Osteocyte (in vitro differentiated cells): ENCODE measurements around the gene RPS6KA1. TPM values are rescaled to one million over a fixed set of nuclear protein-coding genes. Genes with fewer than 3 reads are reported as not detected.

Source experiments
- DNase-seq: peaks from one replicate; pipeline ENCODE4 v3.0.0; 2021; ENCODE audit warnings: mixed read lengths; ENCODE audit not compliant: unreplicated experiment; ENCODE audit errors: extremely low spot score
- H3K27ac Mint-ChIP-seq: one replicate; pipeline ENCODE4 v1.8.0; 2021; ENCODE audit warnings: mild to moderate bottlenecking, mixed read lengths; ENCODE audit not compliant: unreplicated experiment
- H3K27me3 Mint-ChIP-seq: one replicate; pipeline ENCODE4 v1.8.0; 2021; ENCODE audit warnings: mixed read lengths; ENCODE audit not compliant: unreplicated experiment
- H3K36me3 Mint-ChIP-seq: one replicate; pipeline ENCODE4 v1.8.0; 2021; ENCODE audit warnings: mixed read lengths; ENCODE audit not compliant: unreplicated experiment
- H3K4me1 Mint-ChIP-seq: one replicate; pipeline ENCODE4 v1.8.0; 2021; ENCODE audit warnings: mixed read lengths; ENCODE audit not compliant: unreplicated experiment
- H3K4me3 Mint-ChIP-seq: one replicate; pipeline ENCODE4 v1.8.0; 2021; ENCODE audit warnings: mild to moderate bottlenecking, moderate library complexity, mixed read lengths; ENCODE audit not compliant: unreplicated experiment
- H3K9me3 Mint-ChIP-seq: one replicate; pipeline ENCODE4 v1.8.0; 2021; ENCODE audit warnings: mixed read lengths; ENCODE audit not compliant: unreplicated experiment
- CTCF ChIP-seq: fragments of 200-600 bp; sonication (generic); IDR thresholded peaks from 2 replicates; pipeline ENCODE4 v1.5.0; 2021; ENCODE audit warnings: antibody characterized with exemption, mild to moderate bottlenecking, moderate library complexity
- total RNA-seq: library from RNA; stranded (reverse); gene quantifications from 2 replicates; pipeline ENCODE4 v1.2.1, GENCODE V29; 2021

Gene RPS6KA1
- total RNA-seq, 1 donor from 2014 or later, result 4.4 TPM

- Mint-ChIP-seq H3K27me3 (no peaks in the 10 kb centered on the region), H3K9me3 (no peaks in the 10 kb centered on the region), H3K4me3 (no peak overlapping the region), H3K4me1 (peaks cover 2% of the 10 kb centered on the region), H3K36me3 (no peaks in the 10 kb centered on the region), H3K27ac (no peak overlapping the region)
- TF ChIP-seq CTCF, result no peak
- no peak for DNase-seq
These were observed 16.4 kb downstream of the RPS6KA1 start for GRCh38 chr1:26545969-26546323.

- no peak for TF ChIP-seq CTCF
- Mint-ChIP-seq H3K4me3 (no peak overlapping the region), H3K9me3 (no peaks in the 10 kb centered on the region), H3K36me3 (no peaks in the 10 kb centered on the region), H3K27me3 (no peaks in the 10 kb centered on the region), H3K4me1 (peaks cover 2% of the 10 kb centered on the region), H3K27ac (no peak overlapping the region)
- DNase-seq, result no peak
These were observed 16.8 kb downstream of the RPS6KA1 start for GRCh38 chr1:26546375-26546774.

GRCh38 chr1:26546819-26547218 is 17.3 kb downstream of the RPS6KA1 start:
- Mint-ChIP-seq H3K36me3 (no peaks in the 10 kb centered on the region), H3K4me3 (no peak overlapping the region), H3K27me3 (no peaks in the 10 kb centered on the region), H3K4me1 (peaks cover 2% of the 10 kb centered on the region), H3K27ac (no peak overlapping the region), H3K9me3 (no peaks in the 10 kb centered on the region)
- no peak for DNase-seq
- no peak for TF ChIP-seq CTCF

DNA sequence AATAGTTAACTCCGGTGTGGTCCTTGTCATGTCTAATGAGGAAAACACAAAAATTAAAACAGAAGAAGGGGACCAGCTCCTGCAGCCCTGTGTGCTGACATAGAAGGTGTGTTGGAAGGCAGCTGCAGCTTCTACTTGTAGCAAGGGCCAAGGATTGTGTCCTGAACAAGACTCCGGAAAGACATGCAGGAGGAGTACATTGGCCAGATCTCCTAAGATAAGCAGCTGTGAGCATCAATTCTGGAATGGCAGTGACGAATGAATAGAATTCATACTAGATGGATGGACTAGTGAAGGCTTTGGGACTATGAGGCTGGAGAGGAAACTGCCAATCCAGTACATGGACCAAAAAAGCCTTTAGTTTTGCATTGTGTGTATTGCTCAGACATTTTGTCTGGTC is 19.3 kb downstream of the RPS6KA1 start:
- DNase-seq, result no peak
- no peak for TF ChIP-seq CTCF
- Mint-ChIP-seq H3K36me3 (no peaks in the 10 kb centered on the region), H3K9me3 (no peaks in the 10 kb centered on the region), H3K4me1 (no peaks in the 10 kb centered on the region), H3K27ac (no peak overlapping the region), H3K4me3 (no peak overlapping the region), H3K27me3 (no peaks in the 10 kb centered on the region)

GRCh38 chr1:26550946-26551345 is 21.4 kb downstream of the RPS6KA1 start:
- no peaks in the 10 kb centered on the region for H3K27me3 Mint-ChIP-seq

More at GRCh38 chr1:26550946-26551345, 21.4 kb downstream of the RPS6KA1 start:
- Mint-ChIP-seq H3K4me1 (peaks cover 10% of the 10 kb centered on the region), H3K4me3 (no peak overlapping the region), H3K27ac (no peak overlapping the region), H3K9me3 (no peaks in the 10 kb centered on the region), H3K36me3 (no peaks in the 10 kb centered on the region)
- DNase-seq, result no peak
- TF ChIP-seq CTCF, result no peak
